SK-N-SH (cell line): ENCODE measurements around the gene CPNE1.
"Not testable (repeated sequence)": the region's sequence is repeated elsewhere in the genome, so short reads cannot be mapped to it uniquely, and the experiment has no call there.

ENCODE experiments used
- CTCF ChIP-seq: fragments of 200-600 bp; sonication (generic); IDR thresholded peaks from 2 replicates; pipeline ENCODE4 v1.6.1; 2017; ENCODE audit warnings: antibody characterized with exemption, mild to moderate bottlenecking, moderate library complexity
- EP300 ChIP-seq, 2 experiments: IDR thresholded peaks; 2 replicates each; pipeline versions ENCODE4 v1.4.0 to v1.6.1; 2012; ENCODE audit warnings: borderline replicate concordance in 1 of 2, low read depth in 1 of 2, low read length in 1 of 2
- FOXJ3 ChIP-seq: sonication (generic); formaldehyde crosslinking; IDR thresholded peaks from 2 replicates; pipeline ENCODE4 v1.5.1; 2020; ENCODE audit warnings: mild to moderate bottlenecking, missing genetic modification reagents
- JUND ChIP-seq: IDR thresholded peaks from 2 replicates; pipeline ENCODE4 v1.4.0; 2012
- MAX ChIP-seq: IDR thresholded peaks from 2 replicates; pipeline ENCODE4 v1.4.0; 2012; ENCODE audit warnings: low read depth
- POLR2AphosphoS5 ChIP-seq: IDR thresholded peaks from 2 replicates; pipeline ENCODE4 v1.6.1; 2012; ENCODE audit warnings: low read depth, low read length
- RAD21 ChIP-seq: IDR thresholded peaks from 2 replicates; pipeline ENCODE4 v1.6.1; 2012; ENCODE audit warnings: mild to moderate bottlenecking, low read length
- RCOR1 ChIP-seq: fragments of 150-350 bp; IDR thresholded peaks from 2 replicates; pipeline ENCODE4 v1.6.1; 2017; ENCODE audit warnings: antibody characterized with exemption, low read length
- REST ChIP-seq: IDR thresholded peaks from 2 replicates; pipeline ENCODE4 v1.6.1; 2012; ENCODE audit warnings: mild to moderate bottlenecking, low read depth, low read length, moderate library complexity
- TAF1 ChIP-seq: IDR thresholded peaks from 2 replicates; pipeline ENCODE4 v1.6.1; 2012; ENCODE audit warnings: low read depth, mild to moderate bottlenecking, low read length, moderate library complexity, borderline replicate concordance
- TEAD4 ChIP-seq: IDR thresholded peaks from 2 replicates; pipeline ENCODE4 v1.4.0; 2012; ENCODE audit warnings: mild to moderate bottlenecking, borderline replicate concordance; ENCODE audit not compliant: insufficient read depth
- YY1 ChIP-seq: IDR thresholded peaks from 2 replicates; pipeline ENCODE4 v1.4.0; 2012; ENCODE audit warnings: low read depth, mild to moderate bottlenecking

- TF ChIP-seq REST; CTCF; EP300 (IDR thresholded peaks at IDR 0.05; ENCODE audit: borderline replicate concordance in 1 of 2, low read depth in 1 of 2, low read length in 1 of 2); YY1; RCOR1; TEAD4; TAF1; POLR2AphosphoS5; RAD21; MAX; JUND; FOXJ3 (CRISPR knock-in tag): not testable (repeated sequence)
These were observed 42.2 kb upstream of the CPNE1 start for GRCh38 chr20:35706591-35707529.
